ENCODE results near the gene ACTR2. TPM values are rescaled to one million over a fixed set of nuclear protein-coding genes. Genes with fewer than 3 reads are reported as not detected.

Gene ACTR2
- total RNA-seq, 1 donor from 2014 or later: 493 TPM

GRCh38 chr2:65311049-65311448 lies 83.4 kb downstream of the ACTR2 start:
- no peak for FAIRE-seq

GRCh38 chr2:65311596-65311995 lies 84.0 kb downstream of the ACTR2 start:
- Mint-ChIP-seq H3K27me3 (ENCODE audit: low read depth, unreplicated experiment) (no peaks in the 10 kb centered on the region), H3K27ac (ENCODE audit: unreplicated experiment) (no peak overlapping the region), H3K9me3 (ENCODE audit: unreplicated experiment) (peaks cover 2% of the 10 kb centered on the region), H3K36me3 (ENCODE audit: low read depth, unreplicated experiment) (peaks cover 43% of the 10 kb centered on the region), H3K4me1 (ENCODE audit: low read depth, unreplicated experiment) (peaks cover 30% of the 10 kb centered on the region), H3K4me3 (ENCODE audit: unreplicated experiment) (no peak overlapping the region)
- Histone ChIP-seq H3K27me3 (ENCODE audit: insufficient read depth, low read length) (no peaks in the 10 kb centered on the region), H3K79me2 (ENCODE audit: insufficient read depth, low read length) (peaks cover 9% of the 10 kb centered on the region), H3K9ac (ENCODE audit: low read length) (no peak overlapping the region), H3K4me1 (ENCODE audit: insufficient read depth, low read length) (peaks cover 11% of the 10 kb centered on the region), H4K20me1 (ENCODE audit: insufficient read depth, low read length) (peaks cover 8% of the 10 kb centered on the region), H3K4me3 (ENCODE audit: insufficient read depth, low read depth, low read length) (no peak overlapping the region), H3K4me2 (ENCODE audit: low read length) (no peak overlapping the region), H2AFZ (ENCODE audit: low read depth, low read length) (no peak overlapping the region), H3K36me3 (ENCODE audit: insufficient read depth, low read length) (peaks cover 32% of the 10 kb centered on the region), H3K27ac (ENCODE audit: low read depth, low read length) (no peak overlapping the region), H3K9me3 (ENCODE audit: insufficient read depth, low read depth, low read length) (no peaks in the 10 kb centered on the region)
- no peak for DNase-seq (ENCODE audit: low read depth)
- FAIRE-seq: no peak
- TF ChIP-seq CTCF (IDR thresholded peaks at IDR 0.05; ENCODE audit: insufficient read depth, low read depth, low read length) (no peak), EZH2 (IDR thresholded peaks at IDR 0.05; ENCODE audit: insufficient read depth, low read length) (no peak)

More at GRCh38 chr2:65311049-65311448, 83.4 kb downstream of the ACTR2 start:
- Histone ChIP-seq H3K4me1 (ENCODE audit: insufficient read depth, low read length) (peaks cover 6% of the 10 kb centered on the region), H3K27me3 (ENCODE audit: insufficient read depth, low read length) (no peaks in the 10 kb centered on the region), H4K20me1 (ENCODE audit: insufficient read depth, low read length) (peaks cover 8% of the 10 kb centered on the region), H3K4me3 (ENCODE audit: insufficient read depth, low read depth, low read length) (no peak overlapping the region), H3K9ac (ENCODE audit: low read length) (no peak overlapping the region), H3K9me3 (ENCODE audit: insufficient read depth, low read depth, low read length) (no peaks in the 10 kb centered on the region), H3K36me3 (ENCODE audit: insufficient read depth, low read length) (peaks cover 32% of the 10 kb centered on the region), H3K27ac (ENCODE audit: low read depth, low read length) (no peak overlapping the region), H2AFZ (ENCODE audit: low read depth, low read length) (no peak overlapping the region), H3K4me2 (ENCODE audit: low read length) (no peak overlapping the region), H3K79me2 (ENCODE audit: insufficient read depth, low read length) (peaks cover 9% of the 10 kb centered on the region)
- Mint-ChIP-seq H3K4me1 (ENCODE audit: low read depth, unreplicated experiment) (peaks cover 25% of the 10 kb centered on the region), H3K36me3 (ENCODE audit: low read depth, unreplicated experiment) (peaks cover 39% of the 10 kb centered on the region), H3K4me3 (ENCODE audit: unreplicated experiment) (no peak overlapping the region), H3K27me3 (ENCODE audit: low read depth, unreplicated experiment) (no peaks in the 10 kb centered on the region), H3K9me3 (ENCODE audit: unreplicated experiment) (peaks cover 2% of the 10 kb centered on the region), H3K27ac (ENCODE audit: unreplicated experiment) (no peak overlapping the region)
- no peak for DNase-seq (ENCODE audit: low read depth)
- no peak for TF ChIP-seq EZH2 (IDR thresholded peaks at IDR 0.05; ENCODE audit: insufficient read depth, low read length)
- TF ChIP-seq CTCF (IDR thresholded peaks at IDR 0.05; ENCODE audit: insufficient read depth, low read depth, low read length): no peak

- no peaks in the 10 kb centered on the region for H3K27me3 Mint-ChIP-seq (ENCODE audit: low read depth, unreplicated experiment)
- H3K9me3 Mint-ChIP-seq (ENCODE audit: unreplicated experiment): peaks cover 2% of the 10 kb centered on the region
- FAIRE-seq: no peak
- no peak overlapping the region for H3K4me3 ChIP-seq (ENCODE audit: insufficient read depth, low read depth, low read length)
- peak overlapping the region; percentile 20 for H3K27ac Mint-ChIP-seq (ENCODE audit: unreplicated experiment)
- H4K20me1 ChIP-seq (ENCODE audit: insufficient read depth, low read length): peaks cover 8% of the 10 kb centered on the region
- H3K36me3 Mint-ChIP-seq (ENCODE audit: low read depth, unreplicated experiment): peaks cover 51% of the 10 kb centered on the region
- no peak for DNase-seq (ENCODE audit: low read depth)
- no peak overlapping the region for H3K27ac ChIP-seq (ENCODE audit: low read depth, low read length)
- no peaks in the 10 kb centered on the region for H3K9me3 ChIP-seq (ENCODE audit: insufficient read depth, low read depth, low read length)
- TF ChIP-seq EZH2 (IDR thresholded peaks at IDR 0.05; ENCODE audit: insufficient read depth, low read length) (no peak), CTCF (IDR thresholded peaks at IDR 0.05; ENCODE audit: insufficient read depth, low read depth, low read length) (no peak)
- H3K4me1 Mint-ChIP-seq (ENCODE audit: low read depth, unreplicated experiment): peaks cover 37% of the 10 kb centered on the region
- no peak overlapping the region for H3K4me2 ChIP-seq (ENCODE audit: low read length)
- H3K4me1 ChIP-seq (ENCODE audit: insufficient read depth, low read length): peaks cover 14% of the 10 kb centered on the region
- peaks cover 19% of the 10 kb centered on the region for H3K79me2 ChIP-seq (ENCODE audit: insufficient read depth, low read length)
- peaks cover 30% of the 10 kb centered on the region for H3K36me3 ChIP-seq (ENCODE audit: insufficient read depth, low read length)
- H3K9ac ChIP-seq (ENCODE audit: low read length): no peak overlapping the region
- H3K4me3 Mint-ChIP-seq (ENCODE audit: unreplicated experiment): no peak overlapping the region
- no peak overlapping the region for H2AFZ ChIP-seq (ENCODE audit: low read depth, low read length)
- no peaks in the 10 kb centered on the region for H3K27me3 ChIP-seq (ENCODE audit: insufficient read depth, low read length)
Measured at GRCh38 chr2:65313126-65313953, 85.7 kb downstream of the ACTR2 start.
